Stimulated activated CD4-positive, alpha-beta T cell treated with anti-CD3 and anti-CD28 coated beads, Interleukin-12 subunit alpha, Interleukin-12 subunit beta, amount 100 ng/mL, for 4 hours (primary cell): ENCODE data around the gene ALAS1.
"Not testable (repeated sequence)": the region's sequence is repeated elsewhere in the genome, so short reads cannot be mapped to it uniquely, and the experiment has no call there.

Experiments
- DNase-seq: peaks from one replicate; pipeline ENCODE4 v3.0.0-alpha.2; 2020

Gene ALAS1

GRCh38 chr3:52197842-52198625 lies at the start of gene ALAS1:
TSS of gene ALAS1 (plus strand) at chr3:52198160. CDS start at chr3:52199242, 1,082 bp downstream.
- DNase-seq = peak; percentile 96

- DNase-seq = no peak
Observed at GRCh38 chr3:52149021-52149420, 48.9 kb upstream of the ALAS1 start.

- DNase-seq = no peak
Observed at GRCh38 chr3:52149726-52150125, 48.2 kb upstream of the ALAS1 start.

- DNase-seq = no peak
Observed at GRCh38 chr3:52150357-52150756, 47.6 kb upstream of the ALAS1 start.

- DNase-seq = no peak
Observed at GRCh38 chr3:52150860-52151259, 47.1 kb upstream of the ALAS1 start.

- DNase-seq = not testable (repeated sequence)
Observed at GRCh38 chr3:52151991-52152390, 46.0 kb upstream of the ALAS1 start.

GRCh38 chr3:52153389-52154096 lies 44.4 kb upstream of the ALAS1 start:
- DNase-seq = no peak

GRCh38 chr3:52154135-52155094 lies 43.5 kb upstream of the ALAS1 start, which contains the start of gene POC1A:
TSS of gene POC1A (minus strand) at chr3:52154423. CDS start at chr3:52154372, 51 bp downstream.
- DNase-seq = peak; percentile 83

- no peak for DNase-seq
Observed at GRCh38 chr3:52155912-52156311, 42.0 kb upstream of the ALAS1 start.

GRCh38 chr3:52159503-52159902 lies 38.5 kb upstream of the ALAS1 start:
- no peak for DNase-seq

- no peak for DNase-seq
Observed at GRCh38 chr3:52162250-52162872, 35.6 kb upstream of the ALAS1 start.

- DNase-seq = no peak
Observed at GRCh38 chr3:52167240-52167639, 30.7 kb upstream of the ALAS1 start.

GRCh38 chr3:52170217-52170616 lies 27.7 kb upstream of the ALAS1 start:
- not testable (repeated sequence) for DNase-seq

- no peak for DNase-seq
Observed at GRCh38 chr3:52171514-52172261, 26.3 kb upstream of the ALAS1 start.

- DNase-seq = no peak
Observed at GRCh38 chr3:52172262-52172757, 25.6 kb upstream of the ALAS1 start.

GRCh38 chr3:52173101-52173500 lies 24.9 kb upstream of the ALAS1 start:
- no peak for DNase-seq

GRCh38 chr3:52174896-52175295 lies 23.1 kb upstream of the ALAS1 start:
- no peak for DNase-seq

- DNase-seq = no peak
Observed at GRCh38 chr3:52175416-52176179, 22.4 kb upstream of the ALAS1 start.

GRCh38 chr3:52176180-52176752 lies 21.7 kb upstream of the ALAS1 start:
- no peak for DNase-seq

- no peak for DNase-seq
Observed at GRCh38 chr3:52176951-52177700, 20.8 kb upstream of the ALAS1 start.
